ENCODE data around the gene MOB3A.

- TF ChIP-seq CTCF (IDR thresholded peaks at IDR 0.05): no peak
- TF ChIP-seq POLR2A (IDR thresholded peaks at IDR 0.05): no peak
Observed at GRCh38 chr19:2122982-2123381, 26.9 kb upstream of the MOB3A start.

Measured in adrenal gland (tissue), 5 donors.